ENCODE data around the gene OR2T6.
"Not testable (repeated sequence)": the region's sequence is repeated elsewhere in the genome, so short reads cannot be mapped to it uniquely, and the experiment has no call there.

Gene OR2T6, protein sequence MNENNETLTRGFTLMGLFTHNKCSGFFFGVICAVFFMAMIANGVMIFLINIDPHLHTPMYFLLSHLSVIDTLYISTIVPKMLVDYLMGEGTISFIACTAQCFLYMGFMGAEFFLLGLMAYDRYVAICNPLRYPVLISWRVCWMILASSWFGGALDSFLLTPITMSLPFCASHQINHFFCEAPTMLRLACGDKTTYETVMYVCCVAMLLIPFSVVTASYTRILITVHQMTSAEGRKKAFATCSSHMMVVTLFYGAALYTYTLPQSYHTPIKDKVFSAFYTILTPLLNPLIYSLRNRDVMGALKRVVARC

GRCh38 chr1:248375446-248375845, at the start of gene OR2T6:
OR2T6 (plus strand) TSS chr1:248375746; CDS start chr1:248387609, 11,863 bp downstream.
- DNase-seq = no peak

DNA sequence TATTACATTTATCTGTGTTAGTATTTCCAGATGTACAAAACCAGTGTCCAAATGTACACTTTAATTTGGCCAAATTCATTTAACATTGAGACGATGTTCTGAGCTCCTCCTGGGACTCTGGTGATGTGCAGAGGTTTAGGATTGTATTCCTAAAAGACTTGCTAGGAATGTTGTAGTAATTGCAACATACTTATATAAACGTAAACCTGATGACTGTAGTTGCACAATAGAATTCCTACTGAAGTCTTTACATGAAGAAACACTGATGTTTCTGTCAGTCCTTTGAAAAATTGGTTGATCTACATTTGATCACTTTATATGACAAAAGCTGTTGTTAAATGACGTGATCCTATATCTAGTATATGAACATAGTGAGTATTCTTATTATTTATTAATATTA, 32.1 kb upstream of the OR2T6 start:
- DNase-seq = no peak

DNA sequence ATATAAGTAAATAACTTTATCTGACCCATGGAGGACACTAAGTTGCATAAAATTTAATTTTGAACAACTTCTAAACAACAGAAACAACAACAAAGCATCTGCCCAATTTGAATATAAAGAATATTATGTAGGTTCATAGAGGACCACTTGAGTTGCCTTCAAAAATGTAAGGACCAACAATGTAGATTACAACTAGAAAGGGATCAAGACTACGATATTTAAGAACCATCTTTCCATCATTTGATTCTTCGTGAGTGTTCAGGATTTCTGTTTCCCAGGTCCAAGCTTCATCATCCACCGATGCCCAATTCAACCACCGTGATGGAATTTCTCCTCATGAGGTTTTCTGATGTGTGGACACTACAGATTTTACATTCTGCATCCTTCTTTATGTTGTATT, 27.1 kb upstream of the OR2T6 start, which contains the start of gene OR14C36:
Gene OR14C36 (plus strand): TSS at position 301 of the 400 bp plus-strand sequence. CDS start 0 bp downstream, at position 301.
- no peak for DNase-seq

DNA sequence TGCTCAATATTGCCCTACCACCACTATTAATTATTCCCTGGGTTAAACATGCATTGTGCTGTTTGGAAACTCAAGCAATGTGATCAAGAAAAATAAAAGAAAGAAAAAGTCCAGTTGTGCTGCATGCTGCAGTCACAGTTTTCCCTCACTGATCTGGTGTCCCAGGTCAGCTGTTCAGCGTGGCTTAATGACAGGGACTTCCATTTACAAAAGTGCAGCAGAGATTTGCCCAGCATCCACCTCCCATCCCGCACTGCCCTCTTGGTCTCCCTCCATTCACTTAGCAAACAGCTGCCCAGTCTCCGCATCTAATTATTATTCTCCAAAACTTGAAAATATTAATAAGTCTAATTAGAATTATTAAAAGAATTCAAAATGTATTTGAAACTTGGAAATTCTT, 16.1 kb upstream of the OR2T6 start:
- no peak for DNase-seq

DNA sequence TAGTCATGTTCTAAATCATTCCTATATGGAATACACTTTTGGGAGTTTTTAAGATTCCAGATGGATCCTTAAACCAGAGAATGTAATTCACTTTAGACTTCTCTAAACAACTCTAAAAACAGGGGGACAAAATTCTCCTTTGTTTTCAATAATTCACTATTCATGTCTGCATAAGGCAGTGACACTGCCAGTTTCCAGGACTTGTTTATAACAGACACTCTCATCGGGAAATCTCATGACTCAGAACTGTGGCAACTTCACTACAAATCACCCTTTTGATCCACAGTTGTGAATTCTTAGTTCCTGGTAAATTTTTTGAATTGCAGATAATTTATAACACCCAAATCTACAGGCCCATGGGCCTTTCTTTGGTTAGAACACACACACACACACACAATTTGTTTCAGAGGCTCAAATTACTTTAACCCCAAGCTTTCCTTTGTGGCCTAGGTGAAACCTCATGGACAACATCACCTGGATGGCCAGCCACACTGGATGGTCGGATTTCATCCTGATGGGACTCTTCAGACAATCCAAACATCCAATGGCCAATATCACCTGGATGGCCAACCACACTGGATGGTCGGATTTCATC, 14.3 kb upstream of the OR2T6 start, which contains the start of gene OR2T4:
Gene OR2T4 (plus strand): TSS at position 545 of the 595 bp plus-strand sequence. CDS start 0 bp downstream, at position 545.
- DNase-seq = no peak

- DNase-seq = no peak
Observed at GRCh38 chr1:248366609-248367008, 8.9 kb upstream of the OR2T6 start.

DNA sequence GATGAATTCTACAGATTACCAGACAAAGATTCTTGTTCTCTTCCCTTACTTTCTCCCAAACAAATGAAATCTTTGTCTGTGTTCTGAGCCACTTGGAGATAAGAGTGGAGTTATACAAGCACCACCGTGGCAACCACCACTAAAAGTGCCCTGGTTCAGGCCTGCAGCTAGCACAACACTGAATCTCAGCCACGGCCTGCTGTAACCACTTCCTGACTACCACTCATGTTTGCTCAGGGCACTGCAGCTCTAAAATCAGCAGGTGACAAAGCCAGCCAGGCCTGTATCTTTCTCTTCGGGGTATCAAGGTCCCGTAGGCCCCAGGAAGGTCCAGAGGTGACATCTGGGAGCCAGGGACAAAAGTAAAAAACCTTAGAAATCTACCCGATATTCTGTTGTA, 3.2 kb upstream of the OR2T6 start:
- DNase-seq = no peak

DNA sequence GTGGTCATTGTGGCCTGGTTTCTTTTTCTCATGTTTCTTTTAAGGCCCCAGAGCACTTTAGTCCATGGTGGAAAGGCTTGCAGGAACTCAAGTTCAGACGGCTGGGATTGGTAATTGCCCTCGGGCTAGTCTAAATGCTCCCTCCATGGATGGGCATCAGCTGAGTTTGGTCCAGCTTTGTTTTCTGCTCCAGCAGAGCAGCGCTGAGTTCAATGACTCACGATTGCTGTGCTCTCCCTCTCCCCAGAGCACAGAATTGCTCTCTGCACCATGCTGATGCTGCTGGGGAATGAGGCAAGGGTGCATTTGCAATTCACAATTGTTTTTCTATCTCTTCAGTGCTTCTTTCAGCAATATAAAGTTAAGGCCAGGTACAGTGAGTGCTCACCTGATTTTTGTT, 1.8 kb upstream of the OR2T6 start:
- no peak for DNase-seq

GRCh38 chr1:248376916-248377315, 1.4 kb downstream of the OR2T6 start:
- DNase-seq = no peak

DNA sequence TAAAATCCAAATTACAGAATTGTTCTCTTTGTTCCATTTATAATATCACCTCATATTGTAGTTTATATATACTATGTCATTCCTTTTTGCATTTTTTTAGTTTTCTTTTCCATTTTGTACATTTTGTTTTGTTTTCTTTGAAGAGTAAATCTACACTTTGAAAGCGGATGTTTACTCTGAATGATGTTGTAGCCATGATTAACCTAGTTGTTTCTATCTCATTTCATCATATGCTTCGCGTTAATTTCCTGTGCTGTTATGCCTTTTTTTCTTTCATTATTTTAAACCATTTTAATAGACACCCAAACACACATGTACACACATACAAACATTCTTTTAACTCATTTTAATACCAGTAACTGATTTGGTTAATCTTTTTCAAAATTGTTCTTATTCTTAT, 5.3 kb downstream of the OR2T6 start:
- DNase-seq = no peak

GRCh38 chr1:248388426-248388825, 12.9 kb downstream of the OR2T6 start:
- no peak for DNase-seq

- DNase-seq = no peak
Observed at GRCh38 chr1:248393050-248393449, 17.5 kb downstream of the OR2T6 start.

DNA sequence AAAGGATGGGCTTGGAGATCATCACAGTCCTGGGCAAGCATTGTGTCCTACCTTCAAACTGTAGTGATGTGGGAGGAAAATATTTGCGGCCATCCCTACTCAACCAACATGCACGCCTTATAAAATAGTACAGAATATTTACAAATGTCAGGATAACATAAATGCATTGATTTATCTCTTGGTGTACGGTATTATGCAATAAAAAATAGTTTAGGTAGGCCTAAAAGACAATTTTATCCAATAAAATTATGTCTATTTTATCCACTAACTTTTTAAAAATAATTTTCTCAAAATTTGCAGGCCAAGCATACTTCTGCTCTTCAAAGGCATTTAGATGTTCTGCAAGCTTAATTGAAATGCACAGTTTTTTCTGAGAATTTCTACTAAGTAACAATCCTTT, 27.2 kb downstream of the OR2T6 start, which contains the start of gene OR2T1:
Gene OR2T1 (plus strand): TSS at position 301 of the 400 bp plus-strand sequence. CDS start 3,100 bp downstream, outside the sequence.
- DNase-seq = no peak

DNA sequence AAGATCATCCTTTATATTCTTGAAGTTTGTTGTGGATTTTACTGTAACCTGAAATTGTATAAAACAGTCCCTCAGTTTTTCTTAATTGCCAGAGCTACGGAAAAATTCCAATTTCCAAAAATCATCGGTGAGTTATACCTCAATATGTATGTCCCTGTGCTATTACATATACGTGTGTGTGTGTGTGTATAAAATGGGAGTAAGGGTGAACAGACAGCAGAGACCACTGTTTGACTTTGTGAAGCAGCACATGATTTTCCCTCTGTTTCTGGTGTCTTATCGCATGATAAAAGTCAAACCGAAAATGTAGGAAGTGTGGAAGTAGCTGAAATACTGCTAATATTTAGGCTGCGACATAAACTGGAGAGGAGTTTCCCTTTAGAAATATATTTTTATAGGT, 28.5 kb downstream of the OR2T6 start:
- DNase-seq = peak; percentile 37

DNA sequence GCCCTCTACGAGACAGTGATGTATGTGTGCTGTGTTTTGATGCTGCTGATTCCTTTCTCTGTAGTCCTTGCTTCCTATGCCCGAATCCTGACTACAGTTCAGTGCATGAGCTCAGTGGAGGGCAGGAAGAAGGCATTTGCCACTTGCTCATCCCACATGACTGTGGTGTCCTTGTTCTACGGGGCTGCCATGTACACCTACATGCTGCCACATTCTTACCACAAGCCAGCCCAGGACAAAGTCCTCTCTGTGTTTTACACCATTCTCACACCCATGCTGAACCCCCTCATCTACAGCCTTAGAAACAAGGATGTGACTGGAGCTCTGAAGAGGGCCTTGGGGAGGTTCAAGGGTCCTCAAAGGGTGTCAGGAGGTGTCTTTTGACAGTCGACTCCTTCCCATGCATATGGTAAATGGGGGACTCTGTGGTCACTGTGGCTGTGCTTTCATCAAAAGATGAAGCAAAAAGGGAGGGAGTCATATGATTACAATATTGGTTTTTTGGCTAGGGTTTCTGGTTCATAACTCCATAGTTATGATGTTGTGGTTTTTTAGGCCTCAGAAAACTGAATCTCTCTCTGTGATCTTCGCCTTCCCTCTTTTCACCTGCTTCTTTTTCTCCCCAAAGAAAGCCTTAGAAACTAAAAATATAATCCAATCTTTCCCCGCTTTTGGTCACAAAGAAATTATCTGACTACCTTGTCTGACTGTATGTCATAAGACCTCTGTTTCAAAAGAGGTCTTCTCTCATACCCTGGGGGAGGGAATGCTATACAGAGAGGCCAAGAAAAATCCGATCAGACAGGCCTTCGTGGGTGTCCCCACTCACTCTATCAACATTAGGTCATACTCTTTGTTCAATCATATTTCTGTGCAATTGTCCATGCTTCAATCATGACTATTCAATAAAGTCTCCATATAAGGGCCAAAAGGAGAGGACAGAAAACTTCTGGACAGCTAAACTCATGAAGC, 31.5 kb downstream of the OR2T6 start:
- no peak for DNase-seq

DNA sequence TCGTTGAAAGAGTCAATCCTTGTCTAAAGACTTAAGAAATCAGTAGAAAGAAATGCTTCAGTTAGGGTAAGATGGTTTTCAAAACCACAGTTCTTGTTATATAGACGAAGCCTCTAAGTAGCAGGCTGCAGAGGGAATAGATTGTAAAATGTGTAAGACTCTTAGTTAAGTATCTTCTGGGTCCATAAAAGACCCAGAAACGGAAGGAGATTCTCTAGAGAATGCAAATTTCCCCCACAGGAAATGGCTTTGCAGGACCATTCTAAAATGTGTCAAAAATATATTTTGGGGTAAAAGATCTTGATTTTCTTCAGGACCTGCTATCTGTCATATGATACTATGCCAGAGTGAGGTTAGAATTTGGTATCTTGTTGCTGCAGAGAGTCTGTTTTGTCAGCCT, 40.7 kb downstream of the OR2T6 start:
- DNase-seq = no peak

DNA sequence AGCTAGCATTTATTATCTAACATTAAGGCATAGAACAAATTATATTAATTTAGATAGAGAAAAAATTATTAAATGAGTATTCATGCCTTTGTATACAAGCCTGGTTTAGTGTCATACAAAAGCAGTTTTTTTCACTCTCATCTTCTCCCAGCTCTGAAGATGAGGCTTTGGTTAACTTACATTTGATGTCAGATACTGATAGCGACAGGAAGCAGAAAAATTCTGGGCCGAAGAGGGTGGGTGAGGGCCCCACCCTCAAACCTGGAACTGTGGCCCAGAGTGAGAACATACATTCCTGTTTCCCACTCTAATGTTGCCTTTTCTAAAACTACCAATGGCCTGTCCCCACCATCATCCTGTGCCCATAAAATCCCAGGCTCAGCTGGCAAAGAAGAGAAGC, 42.3 kb downstream of the OR2T6 start:
- no peak for DNase-seq

DNA sequence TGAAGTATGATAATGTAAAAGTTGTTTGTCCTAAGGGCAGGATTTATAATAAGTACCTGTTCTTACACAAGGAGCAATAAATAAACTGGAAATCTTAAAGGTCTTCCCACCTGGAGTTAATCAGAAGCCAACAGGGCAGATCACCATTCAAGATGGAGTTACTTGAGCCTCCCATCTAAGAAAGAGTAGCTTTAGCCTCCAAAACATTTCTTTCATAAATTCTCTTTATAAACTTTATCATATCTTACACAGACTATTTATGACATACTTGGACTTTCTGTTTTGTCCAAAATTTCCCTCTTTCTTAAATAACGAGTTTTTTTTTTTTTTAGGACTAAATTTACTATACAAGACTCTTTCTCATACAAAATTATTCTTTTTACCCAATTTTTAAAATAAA, 45.8 kb downstream of the OR2T6 start:
- no peak for DNase-seq

DNA sequence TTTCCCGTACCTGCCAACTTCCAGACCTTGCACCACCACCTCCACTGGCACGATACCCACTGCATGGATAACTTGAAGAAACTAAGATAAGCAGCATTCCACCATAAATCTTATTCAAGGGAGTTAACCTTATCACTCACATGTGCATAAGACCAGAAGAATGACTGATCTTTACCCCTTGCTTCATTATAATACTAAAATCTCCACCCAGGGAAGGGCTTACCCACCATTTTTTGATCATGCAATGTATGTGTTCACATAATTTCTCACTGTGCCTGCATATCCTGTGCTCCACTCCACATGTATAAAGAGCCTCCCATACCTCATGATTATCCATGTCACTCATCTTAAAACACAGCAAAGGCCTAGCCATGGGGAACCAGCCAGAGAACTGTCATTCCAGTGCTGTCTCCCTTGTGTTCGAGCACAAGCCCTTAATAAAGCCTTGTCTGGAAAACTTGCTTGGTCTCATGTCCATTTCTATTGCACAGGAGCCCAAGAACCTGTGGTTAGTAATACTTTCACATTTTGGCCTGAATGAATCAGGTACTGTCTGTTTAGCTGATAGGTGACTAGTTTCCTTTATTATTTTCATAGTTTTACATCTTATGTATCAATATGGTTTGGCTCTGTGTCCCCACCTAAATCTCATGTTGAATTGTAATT, 52.1 kb downstream of the OR2T6 start:
- DNase-seq = not testable (repeated sequence)

DNA sequence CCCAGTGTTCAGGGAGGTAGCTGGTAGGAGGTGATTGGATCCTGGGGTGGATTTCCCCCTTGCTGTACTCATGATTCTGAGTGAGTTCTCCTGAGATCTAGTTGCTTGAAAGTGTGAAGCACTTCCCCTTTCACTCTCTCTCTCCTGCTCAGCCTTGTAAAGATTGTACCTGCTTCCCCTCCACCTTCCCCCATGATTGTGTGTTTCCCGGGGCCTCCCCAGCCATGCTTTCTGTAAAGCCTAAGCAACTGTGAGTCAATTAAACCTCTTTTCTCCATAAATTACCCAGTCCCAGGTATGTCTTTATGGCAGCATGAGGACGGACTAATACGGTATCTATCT, 52.6 kb downstream of the OR2T6 start:
- DNase-seq = not testable (repeated sequence)

- DNase-seq = not testable (repeated sequence)
Observed at GRCh38 chr1:248431683-248432082, 56.1 kb downstream of the OR2T6 start.

GRCh38 chr1:248432201-248432600, 56.7 kb downstream of the OR2T6 start:
- not testable (repeated sequence) for DNase-seq

Data from GOT3 (cell line).